ENCODE measurements around the gene HLX.

HLX gene

GRCh38 chr1:220882061-220882891, 3.0 kb downstream of the HLX start:
- no peak for TF ChIP-seq EZH2phosphoT487 (conservative IDR thresholded peaks at IDR 0.05; ENCODE audit: low read length)
- TF ChIP-seq CTCF (IDR thresholded peaks at IDR 0.05; ENCODE audit: insufficient read depth, low read length, poor library complexity, severe bottlenecking): no peak
- H3K9me3 ChIP-seq (ENCODE audit: insufficient read depth, low read length): no peaks in the 10 kb centered on the region
- no peak overlapping the region for H3K9ac ChIP-seq (ENCODE audit: low read length)
- H3K79me2 ChIP-seq (ENCODE audit: insufficient read depth, low read length): no peaks in the 10 kb centered on the region
- no peaks in the 10 kb centered on the region for H3F3A ChIP-seq (ENCODE audit: insufficient read depth)
- H3K4me3 ChIP-seq (ENCODE audit: insufficient read depth, low read length, poor library complexity, severe bottlenecking): no peak overlapping the region
- no peaks in the 10 kb centered on the region for H3K9me2 ChIP-seq (replicated peaks; ENCODE audit: insufficient read depth, low read length)
- no peaks in the 10 kb centered on the region for H3K27me3 ChIP-seq (ENCODE audit: low read length)
- H4K20me1 ChIP-seq (ENCODE audit: low read depth, low read length): no peaks in the 10 kb centered on the region
- H2AFZ ChIP-seq (ENCODE audit: low read depth, low read length, severe bottlenecking): no peak overlapping the region
- no peak overlapping the region for H3K27ac ChIP-seq (ENCODE audit: low read depth, low read length)
- H3K36me3 ChIP-seq (ENCODE audit: low read length): no peaks in the 10 kb centered on the region
- no peak overlapping the region for H3K4me2 ChIP-seq (ENCODE audit: low read depth, low read length, poor library complexity, severe bottlenecking)

GRCh38 chr1:220884109-220884980, 5.1 kb downstream of the HLX start:
- Histone ChIP-seq H2AFZ (ENCODE audit: low read depth, low read length, severe bottlenecking) (no peak overlapping the region), H3K4me2 (ENCODE audit: low read depth, low read length, poor library complexity, severe bottlenecking) (no peak overlapping the region), H3K9me3 (ENCODE audit: insufficient read depth, low read length) (no peaks in the 10 kb centered on the region), H3K9ac (ENCODE audit: low read length) (no peak overlapping the region), H3K27me3 (ENCODE audit: low read length) (no peaks in the 10 kb centered on the region), H3F3A (ENCODE audit: insufficient read depth) (no peaks in the 10 kb centered on the region), H3K79me2 (ENCODE audit: insufficient read depth, low read length) (no peaks in the 10 kb centered on the region), H3K27ac (ENCODE audit: low read depth, low read length) (no peak overlapping the region), H4K20me1 (ENCODE audit: low read depth, low read length) (no peaks in the 10 kb centered on the region), H3K4me3 (ENCODE audit: insufficient read depth, low read length, poor library complexity, severe bottlenecking) (no peak overlapping the region), H3K9me2 (replicated peaks; ENCODE audit: insufficient read depth, low read length) (no peaks in the 10 kb centered on the region), H3K36me3 (ENCODE audit: low read length) (no peaks in the 10 kb centered on the region)
- no peak for TF ChIP-seq CTCF (IDR thresholded peaks at IDR 0.05; ENCODE audit: insufficient read depth, low read length, poor library complexity, severe bottlenecking)
- no peak for TF ChIP-seq EZH2phosphoT487 (conservative IDR thresholded peaks at IDR 0.05; ENCODE audit: low read length)

- no peak overlapping the region for H3K4me2 ChIP-seq (ENCODE audit: low read depth, low read length, poor library complexity, severe bottlenecking)
- no peaks in the 10 kb centered on the region for H3K36me3 ChIP-seq (ENCODE audit: low read length)
- no peaks in the 10 kb centered on the region for H3K9me3 ChIP-seq (ENCODE audit: insufficient read depth, low read length)
- H3K27me3 ChIP-seq (ENCODE audit: low read length): no peaks in the 10 kb centered on the region
- H3F3A ChIP-seq (ENCODE audit: insufficient read depth): no peaks in the 10 kb centered on the region
- H3K27ac ChIP-seq (ENCODE audit: low read depth, low read length): no peak overlapping the region
- no peaks in the 10 kb centered on the region for H4K20me1 ChIP-seq (ENCODE audit: low read depth, low read length)
- H2AFZ ChIP-seq (ENCODE audit: low read depth, low read length, severe bottlenecking): no peak overlapping the region
- H3K79me2 ChIP-seq (ENCODE audit: insufficient read depth, low read length): no peaks in the 10 kb centered on the region
- TF ChIP-seq EZH2phosphoT487 (conservative IDR thresholded peaks at IDR 0.05; ENCODE audit: low read length) (no peak), CTCF (IDR thresholded peaks at IDR 0.05; ENCODE audit: insufficient read depth, low read length, poor library complexity, severe bottlenecking) (no peak)
- H3K9ac ChIP-seq (ENCODE audit: low read length): no peak overlapping the region
- H3K4me3 ChIP-seq (ENCODE audit: insufficient read depth, low read length, poor library complexity, severe bottlenecking): no peak overlapping the region
- H3K9me2 ChIP-seq (replicated peaks; ENCODE audit: insufficient read depth, low read length): no peaks in the 10 kb centered on the region
Observed at GRCh38 chr1:220884981-220885918, 6.0 kb downstream of the HLX start.

Data from SU-DHL-6 (cell line).